DOHH2 (cell line): ENCODE data around the gene SEMA5A.

ENCODE experiments used
- H3F3A ChIP-seq: fragments of 200-600 bp; sonication (generic), shearing (Covaris generic); 2 replicates; pipeline ENCODE4 v1.6.0; 2016; ENCODE audit warnings: antibody characterized with exemption, mild to moderate bottlenecking; ENCODE audit not compliant: control insufficient read depth, insufficient read depth
- H3K27ac ChIP-seq: fragments of 200-600 bp; sonication (generic); 2 replicates; pipeline ENCODE4 v1.5.1; 2014; ENCODE audit warnings: low read depth, mild to moderate bottlenecking, low read length, moderate library complexity
- H3K27me3 ChIP-seq: fragments of 200-600 bp; sonication (generic); 2 replicates; pipeline ENCODE4 v1.6.1; 2014; ENCODE audit warnings: mild to moderate bottlenecking, low read length, mixed read lengths; ENCODE audit not compliant: control insufficient read depth
- H3K36me3 ChIP-seq: fragments of 200-600 bp; sonication (generic); 2 replicates; pipeline ENCODE4 v1.6.1; 2014; ENCODE audit warnings: mild to moderate bottlenecking, low read length, moderate library complexity, mixed read lengths; ENCODE audit not compliant: control insufficient read depth
- H3K4me1 ChIP-seq: fragments of 200-600 bp; sonication (generic); 2 replicates; pipeline ENCODE4 v1.6.1; 2014; ENCODE audit warnings: mild to moderate bottlenecking, low read length, mixed read lengths; ENCODE audit not compliant: control insufficient read depth
- H3K4me2 ChIP-seq: fragments of 200-600 bp; sonication (generic); 2 replicates; pipeline ENCODE4 v1.6.0; 2014; ENCODE audit warnings: mild to moderate bottlenecking, low read length, moderate library complexity
- H3K4me3 ChIP-seq: fragments of 200-600 bp; sonication (generic); 2 replicates; pipeline ENCODE4 v1.5.1; 2014; ENCODE audit warnings: mild to moderate bottlenecking, low read length, mixed read lengths
- H3K79me2 ChIP-seq: fragments of 200-600 bp; sonication (generic); 2 replicates; pipeline ENCODE4 v1.6.1; 2014; ENCODE audit warnings: mild to moderate bottlenecking, low read length, mixed read lengths; ENCODE audit not compliant: control insufficient read depth
- H3K9me2 ChIP-seq: fragments of 200-600 bp; sonication (generic); replicated peaks from 2 replicates; pipeline ENCODE4 v1.6.1; 2014; ENCODE audit warnings: mild to moderate bottlenecking, low read length, mixed read lengths; ENCODE audit not compliant: control insufficient read depth
- H3K9me3 ChIP-seq: fragments of 200-600 bp; sonication (generic); 2 replicates; pipeline ENCODE4 v1.6.1; 2014; ENCODE audit warnings: antibody characterized with exemption, low read length, mixed read lengths; ENCODE audit not compliant: control insufficient read depth, insufficient read depth
- H4K20me1 ChIP-seq: fragments of 200-600 bp; sonication (generic); 2 replicates; pipeline ENCODE4 v1.6.0; 2014; ENCODE audit warnings: low read depth, mild to moderate bottlenecking, antibody characterized with exemption, low read length, moderate library complexity; ENCODE audit not compliant: control insufficient read depth, insufficient read depth
- EZH2phosphoT487 ChIP-seq: fragments of 200-600 bp; sonication (generic); IDR thresholded peaks from 2 replicates; pipeline ENCODE4 v1.6.1; 2017; ENCODE audit warnings: borderline replicate concordance, mild to moderate bottlenecking, antibody characterized with exemption, low read length, moderate library complexity, mixed read lengths
- TF ChIP-seq, protein P1 (sequence below): fragments of 200-600 bp; sonication (generic); IDR thresholded peaks from one replicate; pipeline ENCODE4 v1.5.1; 2014; ENCODE audit warnings: antibody characterized with exemption, mild to moderate bottlenecking, low read depth, low read length; ENCODE audit not compliant: poor library complexity, severe bottlenecking

Gene SEMA5A

DNA sequence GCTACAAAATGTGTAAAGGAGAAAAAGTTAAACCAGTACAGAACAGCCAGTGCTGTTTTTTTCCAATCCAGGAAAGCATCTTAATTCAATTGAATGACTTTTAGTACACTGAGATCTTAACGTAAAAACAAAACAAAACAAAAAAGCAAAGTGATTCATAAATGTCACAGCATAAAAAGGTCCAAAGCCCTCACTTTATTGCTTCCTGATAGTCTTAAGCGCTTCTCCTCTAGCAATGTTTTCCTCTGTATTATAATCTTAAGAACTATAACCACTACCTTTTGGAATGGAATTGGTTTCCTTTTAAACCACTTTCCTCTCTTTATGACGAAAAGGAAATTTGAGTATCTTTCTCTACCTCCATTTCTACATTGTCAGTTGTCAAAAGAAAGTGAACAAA lies 91.4 kb downstream of the SEMA5A start:
- Histone ChIP-seq H3K4me1 (no peaks in the 10 kb centered on the region), H3K4me3 (no peak overlapping the region), H3K79me2 (no peaks in the 10 kb centered on the region), H3K9me2 (no peaks in the 10 kb centered on the region), H3F3A (no peaks in the 10 kb centered on the region), H3K27me3 (no peaks in the 10 kb centered on the region), H3K4me2 (no peak overlapping the region), H3K27ac (no peak overlapping the region), H3K36me3 (no peaks in the 10 kb centered on the region), H4K20me1 (no peaks in the 10 kb centered on the region), H3K9me3 (peaks cover 4% of the 10 kb centered on the region; the same call in 1 of the 2 replicates)
- TF ChIP-seq, protein P1, sequence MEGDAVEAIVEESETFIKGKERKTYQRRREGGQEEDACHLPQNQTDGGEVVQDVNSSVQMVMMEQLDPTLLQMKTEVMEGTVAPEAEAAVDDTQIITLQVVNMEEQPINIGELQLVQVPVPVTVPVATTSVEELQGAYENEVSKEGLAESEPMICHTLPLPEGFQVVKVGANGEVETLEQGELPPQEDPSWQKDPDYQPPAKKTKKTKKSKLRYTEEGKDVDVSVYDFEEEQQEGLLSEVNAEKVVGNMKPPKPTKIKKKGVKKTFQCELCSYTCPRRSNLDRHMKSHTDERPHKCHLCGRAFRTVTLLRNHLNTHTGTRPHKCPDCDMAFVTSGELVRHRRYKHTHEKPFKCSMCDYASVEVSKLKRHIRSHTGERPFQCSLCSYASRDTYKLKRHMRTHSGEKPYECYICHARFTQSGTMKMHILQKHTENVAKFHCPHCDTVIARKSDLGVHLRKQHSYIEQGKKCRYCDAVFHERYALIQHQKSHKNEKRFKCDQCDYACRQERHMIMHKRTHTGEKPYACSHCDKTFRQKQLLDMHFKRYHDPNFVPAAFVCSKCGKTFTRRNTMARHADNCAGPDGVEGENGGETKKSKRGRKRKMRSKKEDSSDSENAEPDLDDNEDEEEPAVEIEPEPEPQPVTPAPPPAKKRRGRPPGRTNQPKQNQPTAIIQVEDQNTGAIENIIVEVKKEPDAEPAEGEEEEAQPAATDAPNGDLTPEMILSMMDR, result no peak
- TF ChIP-seq EZH2phosphoT487, result no peak

GRCh38 chr5:9454012-9454481 lies 91.8 kb downstream of the SEMA5A start:
- no peak for TF ChIP-seq EZH2phosphoT487
- TF ChIP-seq, protein P1, result no peak
- Histone ChIP-seq H3F3A (no peaks in the 10 kb centered on the region), H3K27ac (no peak overlapping the region), H4K20me1 (no peaks in the 10 kb centered on the region), H3K9me3 (peaks cover 4% of the 10 kb centered on the region; the same call in 1 of the 2 replicates), H3K79me2 (no peaks in the 10 kb centered on the region), H3K4me2 (no peak overlapping the region), H3K9me2 (no peaks in the 10 kb centered on the region), H3K4me1 (no peaks in the 10 kb centered on the region), H3K27me3 (no peaks in the 10 kb centered on the region), H3K36me3 (no peaks in the 10 kb centered on the region), H3K4me3 (no peak overlapping the region)

DNA sequence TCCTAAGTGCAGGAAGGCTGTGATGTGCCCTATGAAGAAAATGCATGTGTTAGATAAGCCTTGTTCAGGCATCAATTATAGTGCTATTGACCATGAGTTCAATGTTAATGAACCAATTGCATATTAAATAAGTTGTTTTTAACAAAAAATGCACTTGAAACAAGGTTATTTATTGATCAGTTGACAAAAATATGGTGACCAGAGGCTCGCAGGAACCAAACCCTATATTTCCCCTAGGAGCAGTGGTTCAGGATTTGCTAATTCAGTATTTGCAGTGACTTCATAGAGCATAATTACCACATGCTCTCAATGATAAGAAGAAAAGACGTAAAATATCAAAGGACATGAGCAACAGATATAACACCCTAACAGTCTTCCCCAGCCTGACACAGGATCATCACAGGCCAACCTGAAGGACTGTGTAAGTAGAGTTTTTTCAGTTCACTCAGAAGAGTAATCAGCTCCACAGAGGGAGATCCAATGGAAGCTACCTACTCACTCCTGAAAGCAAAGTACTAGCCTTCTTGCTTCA lies 92.3 kb downstream of the SEMA5A start:
- Histone ChIP-seq H4K20me1 (no peaks in the 10 kb centered on the region), H3K27me3 (no peaks in the 10 kb centered on the region), H3K4me3 (no peak overlapping the region), H3K4me1 (no peaks in the 10 kb centered on the region), H3K9me2 (no peaks in the 10 kb centered on the region), H3K36me3 (no peaks in the 10 kb centered on the region), H3K27ac (no peak overlapping the region), H3K79me2 (no peaks in the 10 kb centered on the region), H3F3A (no peaks in the 10 kb centered on the region), H3K4me2 (no peak overlapping the region), H3K9me3 (peaks cover 4% of the 10 kb centered on the region; the same call in 1 of the 2 replicates)
- TF ChIP-seq, protein P1, result no peak
- no peak for TF ChIP-seq EZH2phosphoT487
